Osteocyte (in vitro differentiated cells): Measurements from ENCODE around the gene SLC39A13. TPM values are rescaled to one million over a fixed set of nuclear protein-coding genes. Genes with fewer than 3 reads are reported as not detected.

ENCODE experiments used
- DNase-seq: peaks from one replicate; pipeline ENCODE4 v3.0.0; 2021; ENCODE audit warnings: mixed read lengths; ENCODE audit not compliant: unreplicated experiment; ENCODE audit errors: extremely low spot score
- H3K27ac Mint-ChIP-seq: one replicate; pipeline ENCODE4 v1.8.0; 2021; ENCODE audit warnings: mild to moderate bottlenecking, mixed read lengths; ENCODE audit not compliant: unreplicated experiment
- H3K27me3 Mint-ChIP-seq: one replicate; pipeline ENCODE4 v1.8.0; 2021; ENCODE audit warnings: mixed read lengths; ENCODE audit not compliant: unreplicated experiment
- H3K36me3 Mint-ChIP-seq: one replicate; pipeline ENCODE4 v1.8.0; 2021; ENCODE audit warnings: mixed read lengths; ENCODE audit not compliant: unreplicated experiment
- H3K4me1 Mint-ChIP-seq: one replicate; pipeline ENCODE4 v1.8.0; 2021; ENCODE audit warnings: mixed read lengths; ENCODE audit not compliant: unreplicated experiment
- H3K4me3 Mint-ChIP-seq: one replicate; pipeline ENCODE4 v1.8.0; 2021; ENCODE audit warnings: mild to moderate bottlenecking, moderate library complexity, mixed read lengths; ENCODE audit not compliant: unreplicated experiment
- H3K9me3 Mint-ChIP-seq: one replicate; pipeline ENCODE4 v1.8.0; 2021; ENCODE audit warnings: mixed read lengths; ENCODE audit not compliant: unreplicated experiment
- total RNA-seq: library from RNA; stranded (reverse); gene quantifications from 2 replicates; pipeline ENCODE4 v1.2.1, GENCODE V29; 2021
- TF ChIP-seq, protein P1 (sequence below): fragments of 200-600 bp; sonication (generic); IDR thresholded peaks from 2 replicates; pipeline ENCODE4 v1.5.0; 2021; ENCODE audit warnings: antibody characterized with exemption, mild to moderate bottlenecking, moderate library complexity

SLC39A13 gene
- total RNA-seq, 1 donor from 2014 or later, result 98.7 TPM

GRCh38 chr11:47442514-47442913, 34.1 kb downstream of the SLC39A13 start:
- H3K36me3 Mint-ChIP-seq, result no peaks in the 10 kb centered on the region
- H3K4me3 Mint-ChIP-seq, result no peak overlapping the region
- H3K27me3 Mint-ChIP-seq, result no peaks in the 10 kb centered on the region
- TF ChIP-seq, protein P1, sequence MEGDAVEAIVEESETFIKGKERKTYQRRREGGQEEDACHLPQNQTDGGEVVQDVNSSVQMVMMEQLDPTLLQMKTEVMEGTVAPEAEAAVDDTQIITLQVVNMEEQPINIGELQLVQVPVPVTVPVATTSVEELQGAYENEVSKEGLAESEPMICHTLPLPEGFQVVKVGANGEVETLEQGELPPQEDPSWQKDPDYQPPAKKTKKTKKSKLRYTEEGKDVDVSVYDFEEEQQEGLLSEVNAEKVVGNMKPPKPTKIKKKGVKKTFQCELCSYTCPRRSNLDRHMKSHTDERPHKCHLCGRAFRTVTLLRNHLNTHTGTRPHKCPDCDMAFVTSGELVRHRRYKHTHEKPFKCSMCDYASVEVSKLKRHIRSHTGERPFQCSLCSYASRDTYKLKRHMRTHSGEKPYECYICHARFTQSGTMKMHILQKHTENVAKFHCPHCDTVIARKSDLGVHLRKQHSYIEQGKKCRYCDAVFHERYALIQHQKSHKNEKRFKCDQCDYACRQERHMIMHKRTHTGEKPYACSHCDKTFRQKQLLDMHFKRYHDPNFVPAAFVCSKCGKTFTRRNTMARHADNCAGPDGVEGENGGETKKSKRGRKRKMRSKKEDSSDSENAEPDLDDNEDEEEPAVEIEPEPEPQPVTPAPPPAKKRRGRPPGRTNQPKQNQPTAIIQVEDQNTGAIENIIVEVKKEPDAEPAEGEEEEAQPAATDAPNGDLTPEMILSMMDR, result no peak
- no peaks in the 10 kb centered on the region for H3K9me3 Mint-ChIP-seq
- no peak overlapping the region for H3K27ac Mint-ChIP-seq
- H3K4me1 Mint-ChIP-seq, result no peaks in the 10 kb centered on the region
- no peak for DNase-seq

DNA sequence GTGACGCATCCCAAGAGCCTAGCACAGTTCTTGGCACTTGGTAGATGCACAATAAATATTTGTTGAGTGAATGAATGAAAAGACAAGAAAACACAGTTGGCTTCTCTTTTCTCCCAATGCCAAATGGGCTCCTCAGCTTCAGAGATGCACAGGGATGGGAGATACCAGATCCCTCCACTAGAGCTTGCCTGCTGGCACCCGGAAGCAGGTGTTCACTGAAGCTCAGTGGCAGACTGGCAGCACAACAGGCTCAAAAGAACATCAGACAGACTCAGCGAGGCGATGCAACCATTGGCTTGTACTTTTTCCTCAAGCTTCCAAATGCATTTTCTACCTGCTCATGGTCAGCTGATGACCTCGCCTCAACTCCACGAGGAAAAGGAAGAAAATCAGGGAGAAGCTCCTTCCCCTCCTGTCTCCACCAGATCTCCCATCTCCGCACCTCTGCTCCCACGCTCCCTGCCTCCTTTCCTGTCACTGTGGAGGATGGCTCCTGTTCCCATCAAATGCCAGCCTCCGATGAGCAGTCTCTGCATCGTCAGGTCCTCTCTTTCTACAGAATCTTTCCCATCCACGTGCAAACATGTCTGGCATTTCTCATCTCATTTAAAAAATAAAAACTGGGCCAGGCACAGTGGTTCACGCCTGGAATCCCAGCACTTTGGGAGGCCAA, 34.8 kb downstream of the SLC39A13 start:
- Mint-ChIP-seq H3K9me3 (no peaks in the 10 kb centered on the region), H3K4me3 (no peak overlapping the region), H3K27ac (no peak overlapping the region), H3K36me3 (no peaks in the 10 kb centered on the region), H3K27me3 (no peaks in the 10 kb centered on the region), H3K4me1 (no peaks in the 10 kb centered on the region)
- DNase-seq, result no peak
- TF ChIP-seq, protein P1, result no peak

DNA sequence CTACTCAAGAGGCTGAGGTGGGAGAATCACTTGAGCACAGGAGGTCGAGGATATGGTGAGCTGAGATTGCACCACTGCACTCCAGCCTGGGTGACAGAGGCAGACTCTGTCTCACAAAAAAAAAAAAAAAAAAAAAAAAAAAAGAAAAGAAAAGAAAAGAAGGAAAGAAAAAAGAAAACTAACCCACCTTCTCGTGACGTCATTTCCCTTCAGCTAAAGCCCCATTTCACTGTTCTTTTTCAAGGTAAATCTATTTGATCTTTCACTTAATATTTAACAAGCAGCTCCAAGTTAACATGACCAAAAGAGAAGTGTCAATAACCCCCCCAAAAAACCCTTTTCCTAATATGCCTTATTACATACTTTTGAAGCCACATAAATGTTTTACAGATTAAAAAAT, 35.4 kb downstream of the SLC39A13 start:
- H3K27ac Mint-ChIP-seq, result no peak overlapping the region
- H3K36me3 Mint-ChIP-seq, result no peaks in the 10 kb centered on the region
- H3K4me3 Mint-ChIP-seq, result no peak overlapping the region
- no peaks in the 10 kb centered on the region for H3K9me3 Mint-ChIP-seq
- H3K4me1 Mint-ChIP-seq, result no peaks in the 10 kb centered on the region
- no peak for DNase-seq
- H3K27me3 Mint-ChIP-seq, result no peaks in the 10 kb centered on the region
- TF ChIP-seq, protein P1, result no peak

DNA sequence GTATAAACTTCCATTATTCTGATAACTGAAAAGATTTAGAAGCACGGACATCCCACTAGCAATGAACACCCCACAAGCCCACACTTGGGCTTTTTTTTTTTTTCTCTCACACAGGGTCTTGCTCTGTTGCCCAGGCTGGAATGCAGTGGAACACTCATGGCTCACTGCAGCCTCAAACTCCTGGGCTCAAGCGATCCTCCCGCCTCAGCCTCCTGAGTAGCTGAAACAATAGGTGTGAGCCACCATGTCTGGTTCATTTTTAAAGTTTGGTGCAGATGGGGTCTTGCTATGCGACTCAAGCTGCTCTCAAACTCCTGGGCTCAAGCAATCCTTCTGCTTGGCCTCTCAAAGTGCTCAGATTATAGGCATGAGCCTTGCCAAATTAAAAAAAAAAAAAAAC, 37.5 kb downstream of the SLC39A13 start:
- no peak for DNase-seq
- Mint-ChIP-seq H3K27ac (no peak overlapping the region), H3K36me3 (no peaks in the 10 kb centered on the region), H3K4me3 (no peak overlapping the region), H3K9me3 (no peaks in the 10 kb centered on the region), H3K27me3 (no peaks in the 10 kb centered on the region), H3K4me1 (no peaks in the 10 kb centered on the region)
- TF ChIP-seq, protein P1, result no peak

GRCh38 chr11:47446833-47447232, 38.4 kb downstream of the SLC39A13 start:
- no peak for DNase-seq
- TF ChIP-seq, protein P1, result no peak
- Mint-ChIP-seq H3K4me1 (no peaks in the 10 kb centered on the region), H3K9me3 (no peaks in the 10 kb centered on the region), H3K27ac (no peak overlapping the region), H3K27me3 (no peaks in the 10 kb centered on the region), H3K36me3 (no peaks in the 10 kb centered on the region), H3K4me3 (no peak overlapping the region)
